GM12878 (cell line): Measurements from ENCODE around the gene HIVEP2. TPM values are rescaled to one million over a fixed set of nuclear protein-coding genes. Genes with fewer than 3 reads are reported as not detected.

Experiments used
- ATAC-seq: fragments of 200-7000 bp; cut with Tn5 transposase; 3 replicates; pipeline ENCODE4 v1.9.1; 2020; ENCODE audit warnings: mild to moderate bottlenecking, moderate library complexity
- BruUV-seq: library from RNA; stranded (reverse); fragments of 400-500 nt; replicated peaks from 2 replicates; lab custom pipeline; 2021; lab: Mats Ljungman, UMichigan
- CTCF ChIA-PET: fragments of 300-600 bp; sonication (Branson Sonifier 250); formaldehyde crosslinking; extraction: SDS; loops from one replicate; lab custom pipeline; 2021; ENCODE audit warnings: inconsistent platforms; lab: Yijun Ruan, JAX
- POLR2A ChIA-PET: fragments of 350-600 bp; formaldehyde crosslinking; extraction: SDS; loops from one replicate; lab custom pipeline; 2021; ENCODE audit warnings: inconsistent platforms; lab: Charles Lee
- RAD21 ChIA-PET: fragments of 300-600 bp; sonication (Branson Sonifier 250); formaldehyde crosslinking; loops from one replicate; lab custom pipeline; 2023; ENCODE audit warnings: antibody characterized with exemption; ENCODE audit not compliant: unreplicated experiment; lab: Charles Lee
- SMC1A ChIA-PET: fragments of 300-600 bp; sonication (Branson Sonifier 250); formaldehyde crosslinking; loops from one replicate; lab custom pipeline; 2023; ENCODE audit not compliant: unreplicated experiment, uncharacterized antibody; lab: Charles Lee
- DNase-seq: peaks from one replicate; pipeline ENCODE4 v3.0.0-alpha.2; 2011; ENCODE audit warnings: low read depth, low spot score
- FAIRE-seq: peaks from 3 replicates; lab custom pipeline; 2011; peaks lifted over from hg19 to GRCh38; lab: Jason Lieb, UNC
- H2AFZ ChIP-seq: 2 replicates; pipeline ENCODE4 v1.6.0; 2011; ENCODE audit warnings: low read depth, low read length, control low read depth; ENCODE audit not compliant: control insufficient read depth
- H3K27ac ChIP-seq: 2 replicates; pipeline ENCODE4 v1.5.1; 2011; ENCODE audit warnings: control low read depth; ENCODE audit not compliant: control insufficient read depth, insufficient read depth
- H3K27me3 ChIP-seq, 2 experiments: replicated peaks in 1 of 2; 2 replicates each; pipeline versions ENCODE4 v1.6.0 to v1.6.1; 2011; ENCODE audit warnings: low read length in 1 of 2; ENCODE audit not compliant: control insufficient read depth in 2 of 2, insufficient read depth in 2 of 2
- H3K36me3 ChIP-seq, 2 experiments: 2 replicates each; pipeline ENCODE4 v1.5.1; 2011; ENCODE audit warnings: low read length in 1 of 2; ENCODE audit not compliant: control insufficient read depth in 2 of 2, insufficient read depth in 2 of 2
- H3K4me1 ChIP-seq: 2 replicates; pipeline ENCODE4 v1.6.1; 2011; ENCODE audit warnings: mild to moderate bottlenecking, low read length, moderate library complexity, mixed read lengths; ENCODE audit not compliant: control insufficient read depth, insufficient read depth
- H3K4me2 ChIP-seq: 2 replicates; pipeline ENCODE4 v1.6.0; 2011; ENCODE audit warnings: control low read depth; ENCODE audit not compliant: control insufficient read depth, insufficient read depth
- H3K4me3 ChIP-seq: fragments of 200-600 bp; sonication (generic); 2 replicates; pipeline ENCODE4 v1.5.1; 2016
- H3K79me2 ChIP-seq: 2 replicates; pipeline ENCODE4 v1.6.0; 2011; ENCODE audit warnings: low read length; ENCODE audit not compliant: control insufficient read depth, insufficient read depth
- H3K9ac ChIP-seq: 2 replicates; pipeline ENCODE4 v1.8.0; 2011; ENCODE audit warnings: low read length, control low read depth, mixed read lengths; ENCODE audit not compliant: control insufficient read depth, insufficient read depth
- H3K9me3 ChIP-seq: replicated peaks from 3 replicates; pipeline ENCODE4 v1.5.1; 2011; ENCODE audit warnings: mild to moderate bottlenecking, low read length; ENCODE audit not compliant: control insufficient read depth, insufficient read depth
- H4K20me1 ChIP-seq: 2 replicates; pipeline ENCODE4 v1.6.0; 2011; ENCODE audit not compliant: control insufficient read depth, insufficient read depth
- CBFB ChIP-seq: IDR thresholded peaks from 2 replicates; pipeline ENCODE4 v1.6.1; 2016; ENCODE audit warnings: antibody characterized with exemption, low read depth
- CHD4 ChIP-seq: fragments of 200-600 bp; sonication (generic); IDR thresholded peaks from 2 replicates; pipeline ENCODE4 v1.6.1; 2016; ENCODE audit warnings: mild to moderate bottlenecking
- HDAC6 ChIP-seq: fragments of 200-600 bp; sonication (generic); IDR thresholded peaks from one replicate; pipeline ENCODE4 v1.8.0; 2017; ENCODE audit warnings: antibody characterized with exemption; ENCODE audit not compliant: unreplicated experiment
- KDM1A ChIP-seq: fragments of 200-600 bp; sonication (generic); IDR thresholded peaks from 2 replicates; pipeline ENCODE4 v1.6.1; 2016; ENCODE audit warnings: borderline replicate concordance
- LARP7 ChIP-seq: fragments of 450-650 bp; IDR thresholded peaks from 2 replicates; pipeline ENCODE4 v1.6.1; 2017; ENCODE audit warnings: mild to moderate bottlenecking
- NFIC ChIP-seq: IDR thresholded peaks from 2 replicates; pipeline ENCODE4 v1.6.1; 2012; ENCODE audit warnings: low read depth, mild to moderate bottlenecking, inconsistent platforms, low read length, moderate library complexity
- NFYB ChIP-seq: IDR thresholded peaks from 2 replicates; pipeline ENCODE4 v1.6.1; 2011; ENCODE audit warnings: low read depth, mild to moderate bottlenecking, low read length, improper control_type of control experiment, moderate library complexity; ENCODE audit not compliant: insufficient read depth
- POU2F2 ChIP-seq: IDR thresholded peaks from 3 replicates; pipeline ENCODE4 v1.6.1; 2011; ENCODE audit warnings: low read depth, mild to moderate bottlenecking, low read length, borderline replicate concordance
- SRF ChIP-seq, 2 experiments: IDR thresholded peaks; 2 replicates each; pipeline ENCODE4 v1.6.1; 2011; ENCODE audit warnings: low read depth in 2 of 2, low read length in 2 of 2, mild to moderate bottlenecking in 1 of 2, moderate library complexity in 1 of 2
- TCF12 ChIP-seq: IDR thresholded peaks from 2 replicates; pipeline ENCODE4 v1.6.1; 2011; ENCODE audit warnings: low read depth, mild to moderate bottlenecking, low read length
- TCF3 ChIP-seq: IDR thresholded peaks from 2 replicates; pipeline ENCODE4 v1.6.1; 2012; ENCODE audit warnings: low read depth, mild to moderate bottlenecking, low read length, borderline replicate concordance; ENCODE audit not compliant: insufficient read depth
- ZNF24 ChIP-seq: fragments of 450-650 bp; IDR thresholded peaks from 2 replicates; pipeline ENCODE4 v1.6.1; 2017; ENCODE audit warnings: antibody characterized with exemption, mild to moderate bottlenecking
- WGBS: methylation state at CpG from one replicate; pipeline ENCODE4 v1.1.6; 2016; ENCODE audit warnings: low lambda C conversion rate; ENCODE audit not compliant: insufficient replicate concordance, insufficient coverage; ENCODE audit errors: missing lambda C conversion rate; 5-methylcytosine and 5-hydroxymethylcytosine counted together
- in situ Hi-C: fragments of 300-500 bp; cut with MboI; formaldehyde crosslinking; loops from 9 replicates; pipeline ENCODE4 v1.14.3; 2018; ENCODE audit warnings: mixed read lengths
- intact Hi-C: fragments of 100-400 bp; cut with micrococcal nuclease; formaldehyde crosslinking; loops from one replicate; pipeline ENCODE4 v1.14.2; 2022; ENCODE audit not compliant: unreplicated experiment
- polyA plus RNA-seq, 11 experiments: library from polyadenylated mRNA; depleted of rRNA in 4 of 11; unstranded in 6 of 11; stranded (reverse) in 5 of 11; fragments of >200 nt; fragmentation: Nextera tagmentation in 4 of 11; fragmentation: Illumina TruSeq in 1 of 11; extraction: Ambion mirVana in 4 of 11; extraction: Trizol in 1 of 11; gene quantifications; 1 replicate in 1 of 11; 2 replicates in 10 of 11; pipeline versions ENCODE4 v1.2.1 to v1.2.3, GENCODE V29; 2011 to 2016; ENCODE audit warnings: inconsistent platforms in 2 of 11, missing spikeins in 2 of 11, low read depth in 1 of 11
- total RNA-seq, 4 experiments: library from RNA; depleted of rRNA in 3 of 4; stranded (reverse); fragments of >200 nt in 3 of 4; fragmentation: Illumina TruSeq in 1 of 4; extraction: Trizol in 1 of 4; gene quantifications; 2 replicates each; pipeline versions ENCODE4 v1.2.1 to v1.2.3, GENCODE V29; 2013 to 2021
- TF ChIP-seq, protein P1 (sequence below): IDR thresholded peaks from 2 replicates; pipeline ENCODE4 v1.6.1; 2012; ENCODE audit warnings: low read length, inconsistent platforms

HIVEP2 gene
- total and polyA plus RNA-seq, 10 of the 15 experiments (the other 5 are each of a cell fraction or from before 2014, with no cell fraction given) = 1.2 to 15.7 (median 10.2) TPM

DNA sequence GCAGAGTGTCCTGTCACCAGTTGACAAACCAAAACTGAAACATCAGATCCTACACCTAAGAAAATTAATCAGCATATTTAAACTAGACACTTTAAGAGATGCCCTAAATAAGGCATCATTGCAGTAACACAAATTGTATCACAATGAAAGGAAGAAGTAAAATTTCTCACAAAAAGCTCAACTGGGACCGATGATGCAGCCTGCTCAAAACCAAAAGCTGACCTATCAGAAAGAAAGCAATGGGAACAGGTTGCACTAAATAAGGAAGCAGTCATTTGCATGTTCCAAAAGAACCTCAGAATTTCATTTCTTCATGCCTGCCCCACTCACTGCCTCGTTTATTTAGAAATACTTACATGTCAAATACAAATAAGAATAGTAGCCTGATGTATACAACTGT lies 12.1 kb downstream of the HIVEP2 start:
- H3K4me1 ChIP-seq = peaks cover 37% of the 10 kb centered on the region
- H3K27ac ChIP-seq = peak overlapping the region; percentile 59
- POLR2A ChIA-PET = interaction anchor here (0.7 kb wide), 1 partner anchor 85 kb away, joined by 4 read pairs; no protein-coding TSS in a partner anchor
- BruUV-seq = no TSS peak
- 2% methylated on average over 2 of the region's 2 CpGs for WGBS
- no peaks in the 10 kb centered on the region for H3K36me3 ChIP-seq
- H4K20me1 ChIP-seq = no peaks in the 10 kb centered on the region
- no peaks in the 10 kb centered on the region for H3K27me3 ChIP-seq
- TF ChIP-seq HDAC6 (no peak), CBFB (no peak), TCF12 (no peak), KDM1A (no peak), CHD4 (no peak), ZNF24 (peak; percentile 88), NFYB (peak; percentile 41; the same call in 1 of the 2 replicates), SRF (IDR thresholded peaks at IDR 0.05; ENCODE audit: low read depth in 2 of 2, low read length in 2 of 2) (0 out of 4 replicates have a peak, but pooled peaks of 1 of the 2 experiments have one; percentile 27), POU2F2 (0 out of 3 replicates have a peak, but pooled peaks have one; percentile 19), LARP7 (no peak), NFIC (peak; percentile 46), TCF3 (no peak)
- TF ChIP-seq, protein P1, sequence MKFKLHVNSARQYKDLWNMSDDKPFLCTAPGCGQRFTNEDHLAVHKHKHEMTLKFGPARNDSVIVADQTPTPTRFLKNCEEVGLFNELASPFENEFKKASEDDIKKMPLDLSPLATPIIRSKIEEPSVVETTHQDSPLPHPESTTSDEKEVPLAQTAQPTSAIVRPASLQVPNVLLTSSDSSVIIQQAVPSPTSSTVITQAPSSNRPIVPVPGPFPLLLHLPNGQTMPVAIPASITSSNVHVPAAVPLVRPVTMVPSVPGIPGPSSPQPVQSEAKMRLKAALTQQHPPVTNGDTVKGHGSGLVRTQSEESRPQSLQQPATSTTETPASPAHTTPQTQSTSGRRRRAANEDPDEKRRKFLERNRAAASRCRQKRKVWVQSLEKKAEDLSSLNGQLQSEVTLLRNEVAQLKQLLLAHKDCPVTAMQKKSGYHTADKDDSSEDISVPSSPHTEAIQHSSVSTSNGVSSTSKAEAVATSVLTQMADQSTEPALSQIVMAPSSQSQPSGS = 0 out of 2 replicates have a peak, but pooled peaks have one; percentile 4
- SMC1A ChIA-PET = interaction anchor here (0.6 to 1.7 kb wide), 9 partner anchors 9 to 90 kb away, joined by 3 to 5 read pairs (median 3); no protein-coding TSS in a partner anchor
- H3K4me2 ChIP-seq = peak overlapping the region; percentile 68
- no peak overlapping the region for H2AFZ ChIP-seq
- intact Hi-C loops = loop anchor here (5.0 kb wide), 1 partner anchor 241 kb away; no protein-coding TSS in a partner anchor
- in situ Hi-C loops = no loop called here
- no peak for DNase-seq
- H3K4me3 ChIP-seq = peak overlapping the region; percentile 42
- peak; percentile 13 for ATAC-seq
- H3K79me2 ChIP-seq = peaks cover 98% of the 10 kb centered on the region
- CTCF ChIA-PET = interaction anchor here (0.6 to 3.2 kb wide), 3 partner anchors 10 to 20 kb away, joined by 3 to 15 read pairs (median 3); no protein-coding TSS in a partner anchor
- peaks cover 3% of the 10 kb centered on the region for H3K9me3 ChIP-seq
- RAD21 ChIA-PET = interaction anchor here (0.7 to 1.6 kb wide), 6 partner anchors 9 to 240 kb away, joined by 3 to 6 read pairs (median 4); no protein-coding TSS in a partner anchor
- FAIRE-seq = no peak
- H3K9ac ChIP-seq = peak overlapping the region; percentile 8; the same call in 1 of the 2 replicates
